ENCODE data around the gene NCF4. TPM values are rescaled to one million over a fixed set of nuclear protein-coding genes. Genes with fewer than 3 reads are reported as not detected.

NCF4 gene
- total RNA-seq, 1 donor from 2014 or later = 13.7 TPM

DNA sequence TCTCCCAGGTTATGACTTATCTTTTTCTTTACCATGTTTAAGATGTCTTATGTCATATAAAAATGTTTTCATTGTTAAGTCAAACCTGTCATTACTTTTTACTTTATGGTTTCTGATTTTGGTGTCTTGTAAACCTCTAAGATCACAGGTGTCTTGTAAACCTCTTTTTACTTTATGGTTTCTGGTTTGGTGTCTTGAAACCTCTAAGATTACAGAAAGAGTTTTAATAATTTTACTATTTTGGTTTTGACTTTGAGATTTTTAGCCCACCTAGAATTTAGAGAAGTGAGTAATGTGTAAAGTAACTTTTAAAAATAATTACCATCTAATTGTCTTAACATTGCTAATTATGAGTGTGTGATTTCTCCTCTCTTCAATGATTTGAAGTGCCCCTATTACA, 55.2 kb downstream of the NCF4 start:
- no peaks in the 10 kb centered on the region for H3K36me3 ChIP-seq
- no peaks in the 10 kb centered on the region for H3K4me1 ChIP-seq
- H3K27me3 ChIP-seq = no peaks in the 10 kb centered on the region
- no peak for DNase-seq (ENCODE audit: low spot score in 2 of 2)
- H3K9me3 ChIP-seq = peaks cover 0 to 4% of the 10 kb centered on the region in 2 donors
- intact Hi-C loops (cut with DNase I) = no loop called here
- H3K27ac ChIP-seq = no peak overlapping the region
- TF ChIP-seq, protein P1, sequence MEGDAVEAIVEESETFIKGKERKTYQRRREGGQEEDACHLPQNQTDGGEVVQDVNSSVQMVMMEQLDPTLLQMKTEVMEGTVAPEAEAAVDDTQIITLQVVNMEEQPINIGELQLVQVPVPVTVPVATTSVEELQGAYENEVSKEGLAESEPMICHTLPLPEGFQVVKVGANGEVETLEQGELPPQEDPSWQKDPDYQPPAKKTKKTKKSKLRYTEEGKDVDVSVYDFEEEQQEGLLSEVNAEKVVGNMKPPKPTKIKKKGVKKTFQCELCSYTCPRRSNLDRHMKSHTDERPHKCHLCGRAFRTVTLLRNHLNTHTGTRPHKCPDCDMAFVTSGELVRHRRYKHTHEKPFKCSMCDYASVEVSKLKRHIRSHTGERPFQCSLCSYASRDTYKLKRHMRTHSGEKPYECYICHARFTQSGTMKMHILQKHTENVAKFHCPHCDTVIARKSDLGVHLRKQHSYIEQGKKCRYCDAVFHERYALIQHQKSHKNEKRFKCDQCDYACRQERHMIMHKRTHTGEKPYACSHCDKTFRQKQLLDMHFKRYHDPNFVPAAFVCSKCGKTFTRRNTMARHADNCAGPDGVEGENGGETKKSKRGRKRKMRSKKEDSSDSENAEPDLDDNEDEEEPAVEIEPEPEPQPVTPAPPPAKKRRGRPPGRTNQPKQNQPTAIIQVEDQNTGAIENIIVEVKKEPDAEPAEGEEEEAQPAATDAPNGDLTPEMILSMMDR (IDR thresholded peaks at IDR 0.05) = no peak
- no peak overlapping the region for H3K4me3 ChIP-seq

DNA sequence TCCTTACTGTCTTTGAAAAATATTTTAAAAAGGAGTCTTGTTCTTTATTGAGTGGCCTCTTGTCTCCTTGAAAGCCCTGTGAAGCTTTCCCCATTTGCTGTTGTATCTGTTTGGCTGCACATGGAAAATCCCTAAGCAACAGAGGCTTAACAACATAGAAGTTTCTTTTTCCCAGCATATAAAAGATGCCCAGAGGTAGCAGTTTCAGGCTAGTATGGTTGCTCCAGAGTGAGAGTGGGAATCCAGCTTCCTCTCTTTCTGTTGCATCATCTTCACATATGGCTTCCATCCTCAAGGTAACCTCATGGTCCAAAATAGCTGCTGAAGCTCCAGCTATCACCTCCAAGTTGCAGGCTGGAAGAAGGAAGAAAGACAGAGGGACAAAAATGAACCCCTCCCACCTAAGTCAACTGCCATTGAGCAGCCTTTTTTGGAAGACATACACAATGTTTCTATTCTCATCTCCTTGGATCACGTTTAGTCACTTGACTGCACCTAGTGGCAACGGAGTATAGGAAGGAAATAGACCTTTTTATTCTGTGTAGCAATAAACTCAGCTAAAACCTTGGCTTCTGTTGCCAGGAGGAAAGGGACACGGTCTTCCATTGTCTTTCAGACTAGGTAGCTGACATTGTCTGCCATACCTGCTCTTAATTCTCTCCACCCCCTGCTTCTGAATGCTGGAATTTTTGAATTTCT, 57.9 kb downstream of the NCF4 start:
- Histone ChIP-seq H3K27me3 (no peaks in the 10 kb centered on the region), H3K4me1 (no peaks in the 10 kb centered on the region), H3K36me3 (no peaks in the 10 kb centered on the region), H3K27ac (no peak overlapping the region), H3K9me3 (peaks cover 0 to 4% of the 10 kb centered on the region in 2 donors), H3K4me3 (no peak overlapping the region)
- TF ChIP-seq, protein P1 (IDR thresholded peaks at IDR 0.05) = no peak
- intact Hi-C loops (cut with DNase I) = no loop called here
- peak in 1 of 2 donors; percentile 2 for DNase-seq (ENCODE audit: low spot score in 2 of 2)

DNA sequence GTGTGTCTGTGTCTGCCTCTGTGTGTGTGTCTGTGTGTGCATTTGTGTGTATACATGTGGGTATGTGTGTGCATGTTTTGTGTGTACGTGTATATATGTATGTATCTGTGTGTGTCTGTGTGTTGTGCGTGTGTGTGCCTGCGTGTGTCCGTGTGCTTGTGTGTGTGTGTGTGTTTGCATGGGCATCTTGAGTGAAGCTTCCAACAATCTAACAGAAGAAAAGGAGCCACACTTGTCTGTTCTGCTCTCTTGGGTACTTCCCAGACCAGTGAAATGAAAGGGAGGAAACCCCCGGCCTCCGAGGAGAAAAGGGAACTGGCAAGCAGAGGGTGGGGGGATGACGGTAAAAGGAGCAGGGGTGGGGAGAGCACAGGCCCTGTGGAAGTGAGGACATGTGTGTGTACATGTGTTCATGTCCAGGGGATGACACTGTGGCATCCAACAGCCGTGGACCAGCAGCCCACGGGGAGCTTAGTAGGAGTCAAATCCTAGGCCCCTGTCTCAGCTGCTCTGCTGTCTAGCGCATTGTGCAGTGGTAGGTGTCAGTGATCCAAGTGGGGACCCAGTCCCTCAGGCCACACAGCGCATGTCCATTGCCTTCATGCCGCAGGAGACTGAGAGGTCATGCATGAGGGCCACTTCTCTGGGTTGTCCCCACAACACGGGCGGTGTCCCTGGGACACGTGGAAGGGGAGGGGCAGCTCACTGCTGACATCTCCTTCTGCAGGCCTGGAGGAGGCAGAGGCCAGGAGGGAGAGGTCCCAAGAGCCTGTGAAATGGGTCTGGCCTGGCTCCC, 60.7 kb downstream of the NCF4 start:
- H3K4me3 ChIP-seq = no peak overlapping the region
- TF ChIP-seq, protein P1 (IDR thresholded peaks at IDR 0.05) = no peak
- no peaks in the 10 kb centered on the region for H3K4me1 ChIP-seq
- H3K36me3 ChIP-seq = no peaks in the 10 kb centered on the region
- no peaks in the 10 kb centered on the region for H3K27me3 ChIP-seq
- no peak overlapping the region for H3K27ac ChIP-seq
- intact Hi-C loops (cut with DNase I) = no loop called here
- DNase-seq (ENCODE audit: low spot score in 2 of 2) = peak in 1 of 2 donors; percentile 64
- H3K9me3 ChIP-seq = peaks cover 0 to 4% of the 10 kb centered on the region in 2 donors

DNA sequence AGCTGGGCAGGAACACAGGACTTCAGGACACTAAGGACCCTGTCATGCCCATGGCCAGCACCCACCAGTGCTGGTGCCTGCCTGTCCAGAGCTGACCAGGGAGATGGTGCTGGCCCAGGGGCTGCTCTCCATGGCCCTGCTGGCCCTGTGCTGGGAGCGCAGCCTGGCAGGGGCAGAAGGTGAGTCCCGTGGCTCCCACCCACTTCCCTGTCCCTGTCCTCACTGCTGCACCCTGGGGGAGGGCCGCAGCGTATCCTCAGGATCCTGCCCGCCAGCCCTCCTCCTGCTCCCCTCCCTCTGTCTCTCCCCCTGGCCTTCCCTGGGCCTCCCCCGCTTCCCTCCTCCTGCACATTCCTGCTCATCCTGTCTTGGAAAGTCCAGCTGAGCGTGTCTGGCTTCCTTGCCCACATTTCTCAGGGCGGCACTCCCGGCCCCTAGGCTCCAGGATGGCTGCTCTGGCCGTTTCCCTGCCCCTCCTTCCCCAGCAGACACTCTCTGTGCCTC, 61.4 kb downstream of the NCF4 start:
- Histone ChIP-seq H3K36me3 (no peaks in the 10 kb centered on the region), H3K4me1 (no peaks in the 10 kb centered on the region), H3K27ac (no peak overlapping the region), H3K27me3 (no peaks in the 10 kb centered on the region), H3K9me3 (peaks cover 0 to 4% of the 10 kb centered on the region in 2 donors), H3K4me3 (no peak overlapping the region)
- intact Hi-C loops (cut with DNase I) = no loop called here
- TF ChIP-seq, protein P1 (IDR thresholded peaks at IDR 0.05) = no peak
- DNase-seq (ENCODE audit: low spot score in 2 of 2) = peak in 1 of 2 donors; percentile 41

DNA sequence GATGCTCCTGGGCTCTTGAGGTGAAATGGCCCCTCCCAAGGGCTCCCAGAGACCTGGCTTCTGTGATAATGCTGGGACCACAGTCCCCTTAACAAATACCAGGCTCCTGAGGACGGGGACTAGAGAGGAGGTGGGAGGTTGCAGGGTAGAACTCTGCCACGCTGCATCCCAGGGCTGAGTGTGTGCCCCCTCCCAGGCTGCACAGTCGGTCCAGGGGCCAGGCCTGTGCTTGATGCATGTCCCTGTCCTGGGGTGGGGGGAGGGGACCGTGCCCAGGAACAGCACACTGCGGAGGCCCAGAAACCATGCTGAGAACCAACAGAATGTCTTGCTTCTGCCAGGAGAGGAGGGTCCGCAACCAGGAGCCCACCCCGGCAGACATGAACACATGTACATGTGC, 61.9 kb downstream of the NCF4 start:
- no peak overlapping the region for H3K4me3 ChIP-seq
- no peaks in the 10 kb centered on the region for H3K4me1 ChIP-seq
- H3K27me3 ChIP-seq = no peaks in the 10 kb centered on the region
- H3K27ac ChIP-seq = no peak overlapping the region
- DNase-seq (ENCODE audit: low spot score in 2 of 2) = no peak
- intact Hi-C loops (cut with DNase I) = no loop called here
- TF ChIP-seq, protein P1 (IDR thresholded peaks at IDR 0.05) = no peak
- peaks cover 0 to 4% of the 10 kb centered on the region in 2 donors for H3K9me3 ChIP-seq
- H3K36me3 ChIP-seq = no peaks in the 10 kb centered on the region

All from ascending aorta (tissue), 2 donors.